ENCODE measurements around the gene GLDN.
A peak's percentile ranks its signal among the peaks of the same experiment; 100 is the strongest.

Gene GLDN

DNA sequence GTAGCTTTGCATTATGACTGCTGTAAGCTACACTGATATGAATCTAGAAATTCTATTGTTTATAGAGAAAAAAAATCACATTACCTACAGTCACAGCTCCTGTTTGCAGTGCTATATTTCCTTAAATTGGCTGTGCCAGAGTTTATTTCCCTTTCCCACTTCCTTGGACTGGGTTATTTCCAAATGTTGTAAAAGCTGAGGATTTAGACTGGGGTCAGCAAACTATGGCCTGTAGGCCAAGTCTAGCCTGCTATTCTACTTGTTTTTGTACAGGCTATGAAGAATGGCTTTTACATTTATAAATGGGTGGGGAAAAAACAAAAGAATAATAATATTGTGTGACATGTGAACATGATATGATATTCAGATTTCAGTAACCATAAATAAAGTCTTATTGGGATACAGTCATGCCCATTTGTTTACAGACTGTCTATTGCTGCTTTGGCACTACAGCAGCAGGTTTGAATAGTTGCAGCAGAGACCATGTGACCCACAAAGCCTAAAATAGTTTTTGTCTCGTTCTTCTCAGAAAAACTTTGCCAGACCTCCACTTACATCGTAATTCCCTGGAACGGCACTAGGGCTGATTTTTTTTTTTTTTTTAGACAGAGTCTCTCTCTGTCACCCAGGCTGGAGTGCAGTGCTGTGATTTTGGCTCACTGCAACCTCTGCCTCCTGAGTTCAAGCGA lies 7.8 kb downstream of the GLDN start:
- Histone ChIP-seq H3K27me3 (no peaks in the 10 kb centered on the region), H3K4me3 (ENCODE audit: low read depth in 1 of 2, low read length in 1 of 2) (no peak overlapping the region), H3K4me1 (ENCODE audit: control insufficient read depth in 1 of 2, insufficient read depth in 1 of 2, low read depth in 1 of 2, low read length in 1 of 2) (peaks cover 0 to 2% of the 10 kb centered on the region in 2 experiments), H3K36me3 (no peaks in the 10 kb centered on the region), H3K27ac (no peak overlapping the region), H3K9me3 (peaks cover 3% of the 10 kb centered on the region)
- TF ChIP-seq, protein P1, sequence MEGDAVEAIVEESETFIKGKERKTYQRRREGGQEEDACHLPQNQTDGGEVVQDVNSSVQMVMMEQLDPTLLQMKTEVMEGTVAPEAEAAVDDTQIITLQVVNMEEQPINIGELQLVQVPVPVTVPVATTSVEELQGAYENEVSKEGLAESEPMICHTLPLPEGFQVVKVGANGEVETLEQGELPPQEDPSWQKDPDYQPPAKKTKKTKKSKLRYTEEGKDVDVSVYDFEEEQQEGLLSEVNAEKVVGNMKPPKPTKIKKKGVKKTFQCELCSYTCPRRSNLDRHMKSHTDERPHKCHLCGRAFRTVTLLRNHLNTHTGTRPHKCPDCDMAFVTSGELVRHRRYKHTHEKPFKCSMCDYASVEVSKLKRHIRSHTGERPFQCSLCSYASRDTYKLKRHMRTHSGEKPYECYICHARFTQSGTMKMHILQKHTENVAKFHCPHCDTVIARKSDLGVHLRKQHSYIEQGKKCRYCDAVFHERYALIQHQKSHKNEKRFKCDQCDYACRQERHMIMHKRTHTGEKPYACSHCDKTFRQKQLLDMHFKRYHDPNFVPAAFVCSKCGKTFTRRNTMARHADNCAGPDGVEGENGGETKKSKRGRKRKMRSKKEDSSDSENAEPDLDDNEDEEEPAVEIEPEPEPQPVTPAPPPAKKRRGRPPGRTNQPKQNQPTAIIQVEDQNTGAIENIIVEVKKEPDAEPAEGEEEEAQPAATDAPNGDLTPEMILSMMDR (IDR thresholded peaks at IDR 0.05): no peak

DNA sequence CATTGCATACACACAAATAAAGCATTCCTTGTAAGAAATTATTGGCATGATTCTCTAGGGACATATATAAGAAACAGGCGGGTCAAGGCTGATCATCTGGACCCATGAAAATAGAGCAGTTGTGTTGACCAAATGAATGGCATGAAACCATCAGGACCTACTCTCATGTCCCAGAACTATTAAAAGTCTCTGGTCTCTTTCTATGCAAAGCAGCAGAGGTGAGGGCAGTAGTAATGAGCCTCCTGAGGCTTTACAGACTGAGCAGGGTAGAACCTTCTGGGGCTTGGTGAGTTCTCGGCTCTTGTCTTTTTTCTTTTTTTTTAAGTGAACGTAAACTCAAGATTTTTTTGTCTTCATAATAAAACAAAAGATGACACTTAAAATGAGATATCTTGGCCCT lies 9.3 kb downstream of the GLDN start:
- Histone ChIP-seq H3K4me1 (ENCODE audit: control insufficient read depth in 1 of 2, insufficient read depth in 1 of 2, low read depth in 1 of 2, low read length in 1 of 2) (peaks cover 10 to 12% of the 10 kb centered on the region in 2 experiments), H3K9me3 (peaks cover 3% of the 10 kb centered on the region), H3K27ac (no peak overlapping the region), H3K4me3 (ENCODE audit: low read depth in 1 of 2, low read length in 1 of 2) (no peak overlapping the region), H3K27me3 (no peaks in the 10 kb centered on the region), H3K36me3 (no peaks in the 10 kb centered on the region)
- TF ChIP-seq, protein P1 (IDR thresholded peaks at IDR 0.05): no peak

DNA sequence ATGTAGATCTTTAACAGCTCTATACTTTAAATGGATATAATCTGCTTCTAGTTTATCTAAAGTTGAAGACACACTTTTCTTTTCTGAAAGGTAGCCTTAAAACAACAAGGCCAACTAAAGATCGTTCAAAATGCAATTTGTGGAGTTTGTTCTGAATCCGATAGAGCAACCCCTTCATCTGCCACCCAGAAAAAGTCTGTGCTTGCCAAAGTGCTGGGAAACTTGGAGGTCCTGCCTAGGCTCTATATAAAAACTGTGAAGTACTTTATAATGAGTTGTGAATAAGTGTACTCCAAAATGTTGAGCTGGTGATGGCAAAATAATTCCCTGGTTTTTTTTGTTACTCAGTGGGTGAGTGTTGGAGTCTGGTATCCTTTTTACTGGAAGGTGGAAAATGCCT lies 12.5 kb downstream of the GLDN start:
- H3K4me1 ChIP-seq (ENCODE audit: control insufficient read depth in 1 of 2, insufficient read depth in 1 of 2, low read depth in 1 of 2, low read length in 1 of 2): peaks cover 10 to 12% of the 10 kb centered on the region in 2 experiments
- H3K27ac ChIP-seq: no peak overlapping the region
- TF ChIP-seq, protein P1 (IDR thresholded peaks at IDR 0.05): no peak
- H3K9me3 ChIP-seq: peaks cover 3% of the 10 kb centered on the region
- no peak overlapping the region for H3K4me3 ChIP-seq (ENCODE audit: low read depth in 1 of 2, low read length in 1 of 2)
- H3K27me3 ChIP-seq: no peaks in the 10 kb centered on the region
- no peaks in the 10 kb centered on the region for H3K36me3 ChIP-seq

DNA sequence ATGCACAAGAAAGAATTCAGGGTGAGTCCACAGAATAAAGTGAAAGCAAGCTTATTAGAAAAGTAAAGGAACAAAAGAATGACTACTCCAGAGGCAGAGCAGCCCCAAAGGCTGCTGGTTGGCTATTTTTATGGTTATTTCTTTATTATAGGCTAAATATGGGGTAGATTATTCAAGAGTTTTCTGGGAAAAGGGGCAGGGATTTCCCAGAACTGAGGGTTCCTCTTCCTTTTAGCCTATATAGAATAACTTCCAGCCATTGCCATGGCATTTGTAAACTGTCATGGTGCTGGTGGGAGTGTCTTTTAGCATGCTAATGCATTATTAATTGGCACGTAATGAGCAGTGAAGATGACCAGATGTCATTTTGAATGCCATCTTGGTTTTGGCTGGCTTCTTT lies 13.6 kb downstream of the GLDN start:
- TF ChIP-seq, protein P1 (IDR thresholded peaks at IDR 0.05): no peak
- H3K9me3 ChIP-seq: peaks cover 3% of the 10 kb centered on the region

DNA sequence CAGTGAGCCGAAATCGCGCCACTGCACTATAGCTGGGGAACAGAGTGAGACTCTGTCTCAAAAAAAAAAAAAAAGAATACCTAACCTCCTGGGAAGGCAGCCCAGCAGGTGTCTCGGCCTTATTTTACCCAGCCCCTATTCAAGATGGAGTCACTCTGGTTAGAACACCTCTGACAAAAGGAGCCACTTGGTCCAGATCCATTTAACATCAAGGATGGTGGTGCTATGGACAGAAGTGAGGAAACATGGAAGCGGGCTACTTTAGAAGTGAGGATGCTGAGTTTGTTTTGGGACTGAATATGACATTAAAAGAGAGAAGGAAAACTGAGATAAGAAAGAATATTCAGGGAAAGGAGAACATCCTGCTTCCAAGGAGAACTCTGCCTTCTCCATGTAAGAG lies 14.7 kb downstream of the GLDN start:
- H3K27me3 ChIP-seq: no peaks in the 10 kb centered on the region
- TF ChIP-seq, protein P1 (IDR thresholded peaks at IDR 0.05): no peak
- H3K4me3 ChIP-seq (ENCODE audit: low read depth in 1 of 2, low read length in 1 of 2): no peak overlapping the region
- peaks cover 3% of the 10 kb centered on the region for H3K9me3 ChIP-seq
- H3K4me1 ChIP-seq (ENCODE audit: control insufficient read depth in 1 of 2, insufficient read depth in 1 of 2, low read depth in 1 of 2, low read length in 1 of 2): peaks cover 23 to 30% of the 10 kb centered on the region in 2 experiments
- no peak overlapping the region for H3K27ac ChIP-seq
- H3K36me3 ChIP-seq: no peaks in the 10 kb centered on the region

More for the DNA sequence above, 13.6 kb downstream of the GLDN start:
- Histone ChIP-seq H3K36me3 (no peaks in the 10 kb centered on the region), H3K27ac (peak overlapping the region; percentile 2), H3K27me3 (no peaks in the 10 kb centered on the region), H3K4me3 (ENCODE audit: low read depth in 1 of 2, low read length in 1 of 2) (no peak overlapping the region), H3K4me1 (ENCODE audit: control insufficient read depth in 1 of 2, insufficient read depth in 1 of 2, low read depth in 1 of 2, low read length in 1 of 2) (peaks cover 12 to 19% of the 10 kb centered on the region in 2 experiments)

Data from neutrophil (primary cell).